Activated T-helper 1 cell treated with anti-CD3 and anti-CD28 coated beads, Interleukin-2, amount 50 U/mL, for 16 hours (primary cell): Measurements from ENCODE around the gene ERVFRD-1.

Experiments
- DNase-seq, 2 donors: peaks; one replicate each; pipeline ENCODE4 v3.0.0-alpha.2; 2020; ENCODE audit warnings: low read depth in 1 of 2, low spot score in 1 of 2

The ERVFRD-1 gene, protein sequence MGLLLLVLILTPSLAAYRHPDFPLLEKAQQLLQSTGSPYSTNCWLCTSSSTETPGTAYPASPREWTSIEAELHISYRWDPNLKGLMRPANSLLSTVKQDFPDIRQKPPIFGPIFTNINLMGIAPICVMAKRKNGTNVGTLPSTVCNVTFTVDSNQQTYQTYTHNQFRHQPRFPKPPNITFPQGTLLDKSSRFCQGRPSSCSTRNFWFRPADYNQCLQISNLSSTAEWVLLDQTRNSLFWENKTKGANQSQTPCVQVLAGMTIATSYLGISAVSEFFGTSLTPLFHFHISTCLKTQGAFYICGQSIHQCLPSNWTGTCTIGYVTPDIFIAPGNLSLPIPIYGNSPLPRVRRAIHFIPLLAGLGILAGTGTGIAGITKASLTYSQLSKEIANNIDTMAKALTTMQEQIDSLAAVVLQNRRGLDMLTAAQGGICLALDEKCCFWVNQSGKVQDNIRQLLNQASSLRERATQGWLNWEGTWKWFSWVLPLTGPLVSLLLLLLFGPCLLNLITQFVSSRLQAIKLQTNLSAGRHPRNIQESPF

DNA sequence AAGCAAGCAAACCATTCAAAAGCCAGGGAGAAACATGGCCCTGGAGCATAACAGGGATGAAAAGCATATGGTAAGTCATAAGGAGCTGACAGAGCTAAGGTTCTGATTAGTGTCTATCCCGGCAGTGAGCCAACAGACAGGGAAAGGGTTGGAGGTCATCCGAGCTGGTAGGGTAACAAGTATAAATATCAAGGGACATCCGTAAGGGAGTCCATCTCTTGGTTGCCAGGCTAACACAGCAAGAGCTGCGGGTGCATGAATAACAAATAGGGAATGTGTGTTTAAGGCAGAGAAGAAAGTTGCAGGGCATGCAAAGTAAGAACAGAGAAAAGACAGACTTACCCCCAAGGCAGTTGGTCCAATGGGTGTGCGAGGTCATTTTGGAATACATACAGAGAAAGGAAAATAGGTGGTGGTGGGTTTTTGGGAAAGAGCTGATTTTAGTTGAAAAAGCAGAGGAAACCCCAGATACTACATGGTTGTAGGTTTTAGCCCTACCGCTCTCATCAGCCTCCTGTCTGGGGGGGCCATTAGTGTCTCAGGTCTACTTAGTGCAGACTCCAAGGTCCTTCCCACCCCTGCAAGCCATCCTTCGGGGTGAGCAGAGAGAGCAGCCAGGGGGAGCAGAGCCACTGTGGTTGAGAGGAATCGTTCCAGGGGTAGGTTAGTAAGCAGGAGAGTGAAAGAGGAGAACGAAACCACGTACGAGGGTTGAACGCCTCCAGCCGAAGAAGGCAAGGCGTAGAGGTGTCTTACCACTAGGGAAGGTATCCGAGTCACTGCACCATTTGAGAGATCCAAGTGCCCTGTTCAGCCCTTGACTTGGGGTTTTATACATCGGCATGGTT, at the start of gene ERVFRD-1:
TSS of gene ERVFRD-1 (minus strand) at position 805 of the 848 bp plus-strand sequence. CDS start 6,415 bp downstream, outside the sequence.
- DNase-seq: no peak

DNA sequence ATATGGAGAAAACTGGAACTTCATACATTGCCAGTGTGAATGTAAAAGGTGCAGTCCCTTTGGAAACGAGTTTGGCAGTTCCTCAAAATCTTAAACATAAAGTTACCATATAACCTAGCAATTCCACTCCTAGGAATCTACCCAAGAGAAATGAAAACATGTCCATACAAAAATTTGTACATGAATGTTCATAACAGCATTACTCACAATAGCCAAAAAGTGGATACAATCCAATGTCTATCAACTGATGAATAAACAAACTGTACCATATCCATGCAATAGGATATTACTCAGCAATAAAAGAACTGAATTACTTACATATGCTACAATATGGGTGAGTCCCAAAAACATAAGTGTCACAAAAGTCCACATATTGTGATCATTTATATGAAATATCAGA, 48.7 kb upstream of the ERVFRD-1 start:
- no peak for DNase-seq

DNA sequence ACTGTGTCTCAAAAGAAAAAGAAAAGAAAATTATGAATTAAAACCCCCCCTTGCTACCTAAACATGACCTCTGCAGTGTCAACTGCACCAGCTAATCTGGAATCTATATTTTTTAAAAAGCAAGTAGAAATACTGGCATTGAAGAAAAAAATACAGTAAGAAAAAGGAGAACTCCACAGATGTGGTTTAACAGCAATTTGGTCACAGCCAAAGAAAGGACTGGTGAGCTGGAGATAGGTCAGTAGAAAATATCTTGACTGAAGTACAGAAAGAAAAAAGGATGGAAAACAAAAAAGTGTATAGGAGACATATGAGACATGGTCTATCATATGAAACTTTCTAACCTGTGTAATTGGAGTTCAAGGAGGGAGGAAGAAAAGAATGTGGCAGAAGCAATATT, 44.1 kb upstream of the ERVFRD-1 start:
- DNase-seq: no peak

DNA sequence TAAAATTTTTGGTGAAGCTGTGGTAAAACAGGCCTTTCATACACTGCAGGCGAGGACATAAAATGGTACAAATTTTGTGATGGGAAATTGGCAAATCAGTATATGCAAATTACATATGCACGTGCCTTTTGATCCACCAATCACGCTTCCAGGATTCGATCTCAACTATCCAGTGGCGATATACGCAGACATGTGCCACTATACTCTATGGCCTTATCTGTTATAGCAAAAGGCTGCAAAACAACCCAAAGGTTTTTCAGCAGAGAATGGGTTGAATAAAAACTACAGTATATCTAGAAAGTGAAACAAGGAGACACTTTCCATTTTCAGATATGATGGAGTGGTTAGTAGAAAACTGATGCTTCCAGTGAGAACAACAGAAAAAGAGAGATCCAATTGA, 41.9 kb upstream of the ERVFRD-1 start:
- DNase-seq: no peak

DNA sequence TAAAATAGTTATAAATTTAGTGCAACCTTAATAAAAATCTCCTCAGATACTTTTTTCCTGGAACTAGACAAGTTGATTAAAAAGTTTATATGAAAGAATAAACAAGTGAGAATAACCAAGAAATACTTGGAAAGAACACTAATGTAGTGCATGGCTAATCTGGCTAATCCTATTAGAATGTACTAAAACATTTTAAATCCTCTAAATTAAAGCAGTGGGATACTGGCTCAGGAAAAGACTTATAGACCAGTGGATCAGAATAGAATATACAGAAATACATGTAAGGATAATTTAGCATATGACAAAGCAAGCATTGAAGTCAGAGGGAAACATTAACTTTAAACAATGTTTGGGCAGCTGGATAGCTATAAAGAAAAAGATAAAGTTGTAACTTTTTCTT, 41.1 kb upstream of the ERVFRD-1 start:
- DNase-seq: no peak

DNA sequence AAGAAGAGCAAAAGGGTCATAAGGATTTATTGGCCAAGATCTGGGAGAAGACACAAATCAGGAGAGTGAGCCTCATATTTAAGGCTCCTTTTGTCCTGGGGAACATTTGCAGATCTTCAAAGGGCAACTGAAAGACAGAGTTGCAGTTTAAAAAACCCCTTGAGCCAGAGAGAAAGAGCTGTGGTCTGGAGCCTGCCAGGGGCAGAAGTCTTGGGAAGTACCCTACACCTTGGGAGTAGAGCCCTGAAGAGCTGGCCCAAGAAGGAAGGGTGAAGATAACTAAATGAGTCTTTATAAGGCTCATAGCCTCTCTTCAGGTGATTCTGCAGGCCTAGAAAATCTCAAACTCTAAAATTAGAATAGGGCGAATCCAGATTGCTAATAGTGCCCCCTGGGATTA, 40.0 kb upstream of the ERVFRD-1 start:
- no peak for DNase-seq

DNA sequence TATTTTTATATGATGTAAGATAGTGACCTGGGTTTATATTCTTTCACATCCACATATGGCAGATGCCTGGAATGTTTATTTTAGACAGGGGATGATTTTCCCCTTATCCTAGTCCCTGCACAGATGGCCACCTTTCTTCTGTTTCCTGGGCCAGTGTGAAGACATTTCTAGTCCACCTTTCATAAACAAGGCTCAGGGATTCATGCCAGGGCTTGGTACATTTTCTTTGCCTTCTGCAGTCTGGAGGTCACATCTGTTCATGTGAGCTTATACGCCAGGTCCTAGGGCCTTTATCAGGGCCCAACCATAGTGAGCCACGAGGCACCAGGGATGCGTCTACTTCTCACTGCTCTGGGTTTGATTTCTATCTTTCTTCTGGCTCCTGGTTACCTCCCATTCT, 38.0 kb upstream of the ERVFRD-1 start:
- DNase-seq: no peak

DNA sequence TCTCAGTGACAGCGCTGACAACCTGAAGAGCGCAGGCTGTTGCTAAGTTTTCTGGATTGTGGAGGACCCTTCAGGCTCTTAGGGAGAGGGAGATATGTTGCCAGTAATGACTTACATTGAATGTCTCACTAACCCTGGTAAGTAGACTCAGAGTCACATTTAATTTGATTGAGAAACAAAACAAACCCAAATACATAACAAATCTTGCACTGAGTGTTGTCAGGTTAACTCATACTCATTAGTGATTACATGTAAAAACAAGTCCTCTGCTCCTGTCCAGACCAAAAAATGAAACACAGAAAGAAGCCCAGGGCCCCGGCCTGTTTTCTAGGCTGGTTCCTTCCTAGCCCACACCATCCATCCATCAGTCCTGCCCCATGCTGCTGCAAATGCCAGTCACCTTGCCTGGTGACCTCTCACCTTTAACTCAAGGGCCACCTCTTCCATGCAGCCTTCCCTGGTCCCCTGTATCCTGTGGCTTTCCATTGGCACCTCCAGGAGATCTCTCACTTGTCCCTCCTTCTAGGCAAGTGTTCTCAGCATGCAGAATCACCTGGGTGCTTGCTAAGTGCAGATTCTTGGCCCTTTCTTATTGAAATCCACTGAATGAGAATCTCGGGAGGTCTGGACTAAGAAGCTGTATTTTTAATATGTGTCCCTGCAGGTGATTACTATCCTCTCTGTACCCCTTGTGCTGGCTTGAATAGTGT, 34.7 kb upstream of the ERVFRD-1 start:
- DNase-seq: no peak

DNA sequence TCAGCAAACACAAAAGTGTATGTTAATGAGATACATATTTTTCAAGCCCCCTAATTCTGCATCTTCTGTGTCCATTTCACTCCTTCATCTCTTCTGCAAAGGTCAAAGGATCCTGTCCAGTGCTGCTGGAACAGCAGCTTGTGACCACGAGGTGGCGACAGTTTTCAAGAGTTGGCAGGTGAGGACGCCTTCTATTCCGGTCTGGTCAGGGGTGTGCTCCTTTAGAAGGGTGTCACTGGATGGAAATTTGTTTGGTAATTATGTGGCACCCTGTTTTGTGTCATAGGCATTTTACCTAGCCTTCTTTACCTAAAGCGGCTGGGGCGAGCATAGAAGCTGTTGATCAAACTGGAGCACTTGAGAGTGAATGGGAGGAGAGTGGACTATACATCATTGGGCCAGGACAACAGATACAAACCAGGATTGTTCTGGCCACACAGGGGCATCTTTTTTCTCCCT, 32.9 kb upstream of the ERVFRD-1 start:
- peak; percentile 45 to 57 for DNase-seq

DNA sequence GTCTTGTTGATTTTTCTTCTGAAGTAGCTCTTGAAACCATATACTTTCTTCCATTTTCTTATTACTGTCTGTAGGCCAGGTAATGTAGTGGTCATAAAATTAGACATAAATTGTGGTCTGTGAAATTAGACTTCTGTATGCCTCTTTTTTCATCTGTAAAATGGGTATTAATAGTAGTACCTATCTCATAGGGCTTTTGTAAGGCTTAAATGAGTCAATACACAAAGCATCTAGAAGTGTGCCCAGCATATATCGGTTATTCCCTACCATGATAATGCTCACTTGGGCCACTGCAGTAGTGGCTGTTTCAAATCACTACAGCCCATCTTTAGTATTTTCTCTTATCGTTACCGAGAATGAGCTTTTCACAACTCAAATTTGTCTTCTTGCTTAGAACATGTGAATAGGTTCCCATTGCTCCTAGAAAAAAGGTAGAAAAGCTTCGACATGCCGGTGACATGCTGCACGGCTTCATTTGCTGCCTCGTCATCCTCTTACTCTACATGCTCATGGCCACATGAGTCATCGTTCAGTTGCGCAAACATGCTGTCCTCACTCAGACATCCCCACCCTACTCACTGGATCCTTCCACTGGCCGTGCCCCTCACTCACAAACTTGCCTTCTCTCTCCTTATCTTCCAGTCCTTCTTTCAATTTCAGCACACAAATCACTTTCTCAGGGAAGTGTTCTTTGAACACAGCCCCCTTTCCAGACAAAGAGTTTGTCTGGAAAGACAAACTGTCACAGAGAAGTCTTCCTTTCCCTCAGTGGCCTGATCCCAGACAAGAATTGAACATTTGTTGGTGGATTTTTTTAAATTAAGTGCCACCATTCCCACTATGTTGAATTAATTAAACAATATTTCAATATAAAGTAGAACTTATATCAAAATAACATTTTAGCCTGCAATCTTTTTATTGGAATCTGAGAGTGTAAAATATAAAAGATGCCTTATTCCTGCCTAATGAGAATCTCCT, 32.2 kb upstream of the ERVFRD-1 start:
- no peak for DNase-seq

DNA sequence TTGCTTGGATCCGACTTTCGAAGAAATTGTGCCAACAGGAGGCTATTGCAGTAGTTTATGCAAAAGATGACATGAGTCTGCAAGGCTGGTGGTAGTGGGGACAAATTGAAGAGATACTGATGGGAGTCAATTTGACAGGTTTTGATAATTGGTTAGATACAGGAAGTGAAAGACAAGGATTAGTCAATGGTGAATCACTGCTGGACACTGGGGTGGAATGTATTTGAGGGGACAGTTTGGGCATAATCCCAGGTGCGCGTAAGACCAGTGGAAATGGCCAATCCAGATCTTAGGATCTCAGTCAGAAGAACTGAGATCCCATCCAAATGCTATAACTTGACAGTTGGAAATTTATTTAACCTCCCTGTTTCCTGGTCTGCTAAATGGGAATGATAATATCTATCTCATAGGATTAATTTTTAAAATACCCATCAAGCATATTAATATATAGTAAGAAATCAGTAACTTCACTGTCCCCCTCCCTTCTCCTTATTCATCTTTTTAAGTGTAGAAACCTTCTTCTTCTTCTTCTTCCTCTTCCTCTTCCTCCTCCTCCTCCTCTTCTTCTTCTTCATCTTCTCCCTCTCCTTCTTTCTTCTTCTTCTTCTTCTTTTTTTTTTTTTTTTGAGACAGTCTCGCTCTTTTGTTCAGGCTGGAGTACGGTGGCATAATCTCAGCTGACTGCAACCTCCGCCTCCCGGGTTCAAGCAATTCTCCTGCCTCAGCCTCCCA, 30.9 kb upstream of the ERVFRD-1 start:
- DNase-seq: no peak

DNA sequence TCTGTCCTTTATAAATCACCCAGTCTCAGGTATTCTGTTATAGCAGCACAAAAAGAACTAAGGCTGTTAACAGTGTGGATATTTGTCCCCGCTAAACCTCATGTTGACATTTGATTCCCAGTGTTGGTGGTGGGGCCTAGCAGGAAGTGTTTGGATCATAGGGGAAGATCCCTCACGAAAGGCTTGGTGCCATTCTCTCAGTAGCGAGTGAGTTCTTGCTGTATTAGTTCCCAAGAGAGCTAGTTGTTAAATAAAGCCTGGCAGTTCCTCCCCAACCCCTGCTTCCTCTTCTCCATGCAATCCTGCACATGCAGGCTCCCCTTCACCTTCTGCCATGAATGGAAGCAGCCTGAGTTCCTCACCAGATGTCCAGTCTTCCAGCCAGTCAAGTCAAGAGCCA, 29.8 kb upstream of the ERVFRD-1 start:
- DNase-seq: no peak

DNA sequence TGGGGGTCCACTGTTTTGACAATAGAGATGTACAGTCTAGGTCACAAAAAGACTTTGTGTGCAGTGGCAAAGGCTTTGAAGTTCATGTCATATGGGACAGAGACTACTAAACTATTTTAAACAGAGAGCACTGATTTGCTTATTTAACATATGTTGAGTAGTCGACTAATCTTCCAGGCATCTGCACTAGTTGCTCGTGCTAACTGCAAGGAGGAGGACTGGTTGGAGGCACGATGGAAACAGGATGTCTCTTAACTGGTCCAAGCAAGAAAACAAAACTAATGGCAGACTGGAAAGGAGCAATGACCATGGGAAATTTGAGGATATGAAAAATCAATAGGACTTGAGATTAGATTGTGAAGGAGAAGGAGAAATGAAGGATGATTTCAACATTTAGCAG, 28.5 kb upstream of the ERVFRD-1 start:
- no peak for DNase-seq

DNA sequence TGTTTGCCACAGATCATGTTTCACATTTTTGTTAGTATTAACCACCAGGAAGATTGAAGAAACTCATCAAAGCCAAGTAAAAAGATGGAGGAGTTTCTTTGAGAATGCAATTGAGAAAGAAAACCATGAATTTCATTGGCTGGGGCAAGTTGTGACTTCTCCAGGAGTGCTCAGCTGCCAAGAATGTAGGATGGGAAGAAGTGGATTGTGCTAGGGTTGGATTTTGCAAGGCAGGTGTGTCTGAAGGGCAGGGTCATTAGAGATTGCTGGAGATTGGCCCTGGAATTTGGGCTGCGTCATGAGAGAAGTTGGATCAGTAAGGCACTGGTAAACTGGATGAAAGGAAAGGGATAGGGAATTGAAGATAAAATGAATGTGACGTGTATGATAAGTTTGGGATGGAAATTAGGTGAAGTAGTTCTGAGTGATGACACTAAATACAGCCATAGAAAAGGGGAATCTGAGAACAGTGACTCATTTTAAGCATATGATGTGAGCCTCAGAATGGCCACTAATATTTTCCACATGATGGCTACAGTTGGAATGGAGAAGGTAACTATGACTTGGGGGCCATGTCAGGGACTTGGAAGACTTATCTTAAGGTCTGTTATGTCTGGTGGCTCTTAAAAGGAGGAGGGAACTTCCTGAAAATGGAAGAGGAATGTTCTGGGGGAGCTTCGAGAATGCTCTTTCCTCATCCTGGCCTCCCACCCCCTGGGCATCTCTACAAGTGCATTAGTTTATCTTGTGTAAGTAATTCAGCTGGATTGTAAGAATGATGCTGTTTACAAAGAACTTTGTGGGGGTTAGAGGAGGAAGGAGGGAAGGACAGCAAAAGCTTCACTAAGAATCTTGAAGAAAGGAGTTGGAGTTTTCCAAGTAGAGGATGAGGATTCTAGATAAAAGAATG, 27.8 kb upstream of the ERVFRD-1 start:
- DNase-seq: no peak

DNA sequence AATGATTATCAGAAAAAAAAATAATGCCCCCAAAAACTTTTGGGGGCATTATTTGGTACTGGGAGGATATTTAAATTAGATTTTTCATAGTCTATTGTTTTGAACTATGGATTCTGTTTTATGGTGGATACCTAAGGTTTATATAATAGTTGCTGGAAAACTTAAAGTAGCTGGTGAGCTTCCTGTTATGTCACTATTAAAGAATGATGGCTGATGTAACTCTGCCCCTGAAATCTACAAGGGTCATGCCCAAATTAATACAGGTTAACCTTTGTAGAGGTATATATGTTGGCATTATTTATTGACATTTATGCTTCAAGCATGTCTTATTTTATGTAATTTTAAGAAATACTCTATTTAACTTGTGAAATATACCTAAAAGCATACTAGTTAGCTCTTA, 25.3 kb upstream of the ERVFRD-1 start:
- no peak for DNase-seq

DNA sequence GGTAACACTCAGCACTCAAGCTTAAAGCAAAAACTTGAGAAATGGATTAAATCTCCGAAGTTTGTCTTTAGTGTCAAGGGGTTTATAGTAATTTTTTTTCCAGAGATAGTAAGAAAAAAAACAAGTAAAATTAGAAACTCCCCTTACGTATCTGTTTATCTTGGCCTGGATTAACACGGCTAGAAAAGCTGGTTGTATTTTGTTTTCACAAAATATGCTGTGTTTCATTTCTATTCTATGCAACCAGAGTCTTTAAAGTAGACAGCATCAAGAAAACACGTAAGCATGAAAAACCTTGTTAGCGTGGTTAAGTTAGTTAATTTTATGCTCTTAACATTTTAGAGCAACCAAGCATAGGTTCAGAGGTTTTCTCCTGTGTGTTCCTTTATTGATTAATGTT, 21.8 kb upstream of the ERVFRD-1 start:
- DNase-seq: no peak

DNA sequence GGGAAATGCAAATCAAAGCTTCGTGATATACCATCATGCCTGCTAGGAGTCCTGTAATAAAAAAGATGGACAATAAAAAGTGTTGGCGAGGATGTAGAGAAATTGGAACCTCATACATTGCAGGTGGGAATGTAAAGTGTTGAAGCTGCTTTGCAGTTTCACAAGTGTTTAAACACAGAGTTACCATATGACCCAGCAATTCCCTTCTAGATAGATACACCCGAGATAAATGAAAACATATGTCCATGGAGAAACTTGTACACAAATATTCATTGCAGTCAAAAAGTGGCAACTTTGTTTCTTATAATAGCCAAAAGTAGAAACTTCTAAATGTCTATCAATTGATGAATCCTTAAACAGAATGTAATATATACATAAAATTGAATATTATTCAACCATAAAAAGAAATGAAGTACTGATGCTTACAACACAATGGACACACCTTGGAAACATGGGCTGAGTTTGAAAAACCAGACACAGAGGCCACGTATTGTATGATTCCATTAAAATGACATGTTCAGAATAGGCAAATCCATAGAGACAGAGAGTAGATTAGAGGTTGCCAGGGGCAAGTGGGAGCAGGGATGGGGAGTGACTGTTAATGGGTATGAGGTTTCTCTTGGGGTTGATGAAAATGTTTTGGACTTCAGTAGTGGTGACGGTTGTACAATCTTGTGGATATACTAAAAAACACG, 20.8 kb upstream of the ERVFRD-1 start:
- no peak for DNase-seq

DNA sequence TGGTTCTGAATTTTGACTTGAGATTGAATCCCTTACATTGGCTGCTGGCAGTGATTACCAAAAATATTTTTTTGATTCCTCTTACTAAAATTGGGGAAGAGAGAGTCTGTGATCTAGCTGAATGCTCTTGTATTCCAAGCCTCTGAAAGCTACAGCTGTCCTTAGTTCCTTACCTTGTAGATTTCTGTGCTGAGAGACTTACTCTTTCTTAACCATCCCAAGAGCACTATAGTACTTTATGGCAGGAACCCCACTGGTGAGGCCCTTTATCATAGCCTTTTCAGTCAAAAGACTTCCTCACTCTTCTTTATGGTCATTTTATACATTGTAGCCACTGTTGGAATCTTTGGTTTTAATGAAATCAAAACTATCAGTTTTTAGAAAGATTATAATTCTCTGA, 19.1 kb upstream of the ERVFRD-1 start:
- no peak for DNase-seq
